ENCODE data around the gene OR51E1. TPM values are rescaled to one million over a fixed set of nuclear protein-coding genes. Genes with fewer than 3 reads are reported as not detected.

The OR51E1 gene
- not detected for total RNA-seq
- polyA plus RNA-seq: under 1 TPM; 0.04 to 0.18 (median 0.06) TPM
- long read RNA-seq, donor 1: 0 reads
- long read RNA-seq, donor 2: 0 reads

- DNase-seq: no peak
- Histone ChIP-seq H3K36me3 (no peaks in the 10 kb centered on the region), H3K27me3 (replicated peaks in 1 of 7) (peaks cover 0 to 17% (median 0%) of the 10 kb centered on the region in 7 donors), H3K4me3 (no peak within 1 kb of the TSS), H3K27ac (no peak within 1 kb of the TSS), H3K9me3 (no peaks in the 10 kb centered on the region), H3K4me1 (no peaks in the 10 kb centered on the region)
- TF ChIP-seq POLR2A (IDR thresholded peaks at IDR 0.05): no peak
- no peak for TF ChIP-seq POLR2AphosphoS5 (IDR thresholded peaks at IDR 0.05)
- TF ChIP-seq CTCF (IDR thresholded peaks at IDR 0.05 in 8 of 11, conservative IDR thresholded peaks at IDR 0.05 in 3 of 11): no peak
- intact Hi-C loops (cut with DNase I; ENCODE audit: low total_unique reads): loop anchor here (10.0 kb wide), 1 partner anchor 371 kb away; no protein-coding TSS in a partner anchor
- 69 to 93% (median 82%) methylated on average over 3 of the region's 3 CpGs for WGBS, 5 donors
These were observed at the start of gene OR51E1 for GRCh38 chr11:4643682-4644081. OR51E1 (plus strand) TSS chr11:4643982; CDS start chr11:4652527, 8,545 bp downstream.

GRCh38 chr11:4605057-4605456, 38.7 kb upstream of the OR51E1 start:
- no peak for TF ChIP-seq POLR2A (IDR thresholded peaks at IDR 0.05)
- no peak for TF ChIP-seq CTCF (IDR thresholded peaks at IDR 0.05 in 8 of 11, conservative IDR thresholded peaks at IDR 0.05 in 3 of 11)
- WGBS, 5 donors: 88 to 97% (median 95%) methylated on average over 4 of the region's 4 CpGs
- Histone ChIP-seq H3K36me3 (peaks cover 7 to 54% (median 45%) of the 10 kb centered on the region in 6 donors), H3K4me1 (peaks cover 8 to 37% (median 23%) of the 10 kb centered on the region in 6 donors), H3K9me3 (no peaks in the 10 kb centered on the region), H3K27ac (no peak overlapping the region), H3K27me3 (replicated peaks in 1 of 7) (no peaks in the 10 kb centered on the region), H3K4me3 (no peak overlapping the region)
- intact Hi-C loops (cut with DNase I; ENCODE audit: low total_unique reads): no loop called here
- no peak for DNase-seq

- WGBS, 5 donors: 19 to 43% (median 41%) methylated on average over 1 of the region's 1 CpG
- no peaks in the 10 kb centered on the region for H3K27me3 ChIP-seq (replicated peaks in 1 of 7)
- no peak for DNase-seq
- H3K4me3 ChIP-seq: peak overlapping the region in 4 of 8 donors; percentile 60 to 83 (median 73)
- peaks cover 8 to 45% (median 26%) of the 10 kb centered on the region in 6 donors for H3K4me1 ChIP-seq
- no peaks in the 10 kb centered on the region for H3K9me3 ChIP-seq
- H3K36me3 ChIP-seq: peaks cover 4 to 41% (median 31%) of the 10 kb centered on the region in 6 donors
- intact Hi-C loops (cut with DNase I; ENCODE audit: low total_unique reads): no loop called here
- TF ChIP-seq CTCF (IDR thresholded peaks at IDR 0.05 in 8 of 11, conservative IDR thresholded peaks at IDR 0.05 in 3 of 11) (no peak), POLR2AphosphoS5 (IDR thresholded peaks at IDR 0.05) (no peak), POLR2A (IDR thresholded peaks at IDR 0.05) (no peak)
- peak overlapping the region in 1 of 8 donors; percentile 92 for H3K27ac ChIP-seq
These were observed 37.4 kb upstream of the OR51E1 start for GRCh38 chr11:4606231-4607015.

GRCh38 chr11:4607096-4607495, 36.7 kb upstream of the OR51E1 start:
- 24 to 34% (median 30%) methylated on average over 6 of the region's 6 CpGs for WGBS, 5 donors
- Histone ChIP-seq H3K36me3 (peaks cover 4 to 34% (median 24%) of the 10 kb centered on the region in 6 donors), H3K9me3 (no peaks in the 10 kb centered on the region), H3K4me3 (peak overlapping the region; percentile 60 to 83 (median 70)), H3K4me1 (peaks cover 8 to 45% (median 26%) of the 10 kb centered on the region in 6 donors), H3K27ac (peak overlapping the region in 5 of 8 donors; percentile 90 to 94 (median 91)), H3K27me3 (replicated peaks in 1 of 7) (no peaks in the 10 kb centered on the region)
- TF ChIP-seq POLR2AphosphoS5 (IDR thresholded peaks at IDR 0.05): no peak
- DNase-seq: no peak
- intact Hi-C loops (cut with DNase I; ENCODE audit: low total_unique reads): no loop called here
